HG02938 (cell line): ENCODE measurements around the gene CD59.
"Not testable (repeated sequence)": the region's sequence is repeated elsewhere in the genome, so short reads cannot be mapped to it uniquely, and the experiment has no call there.

Experiments
- ATAC-seq: cut with Tn5 transposase; IDR thresholded peaks from one replicate; pipeline ENCODE4 v1.9.1; 2021; ENCODE audit warnings: mild to moderate bottlenecking, moderate library complexity; ENCODE audit not compliant: unreplicated experiment

The CD59 gene

DNA sequence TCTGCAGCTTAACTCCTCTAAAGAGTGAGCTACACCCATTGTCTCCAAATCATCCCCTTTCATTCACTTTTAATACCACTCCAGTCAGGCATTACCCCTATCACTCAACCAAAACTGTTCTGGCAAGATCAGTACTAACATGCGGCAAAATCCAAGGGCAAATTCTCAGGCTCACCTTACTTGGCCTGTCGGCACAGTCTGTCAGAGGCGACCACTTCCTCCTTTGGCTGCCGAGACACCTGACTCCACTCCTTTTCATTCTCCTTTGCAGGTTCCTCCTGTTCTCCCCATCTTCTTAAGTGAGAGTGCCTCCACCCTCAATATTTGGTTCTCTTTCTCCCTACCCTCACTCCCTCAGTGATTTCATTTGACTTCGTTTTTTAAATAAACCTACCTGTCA, 39.8 kb downstream of the CD59 start:
- no peak for ATAC-seq

DNA sequence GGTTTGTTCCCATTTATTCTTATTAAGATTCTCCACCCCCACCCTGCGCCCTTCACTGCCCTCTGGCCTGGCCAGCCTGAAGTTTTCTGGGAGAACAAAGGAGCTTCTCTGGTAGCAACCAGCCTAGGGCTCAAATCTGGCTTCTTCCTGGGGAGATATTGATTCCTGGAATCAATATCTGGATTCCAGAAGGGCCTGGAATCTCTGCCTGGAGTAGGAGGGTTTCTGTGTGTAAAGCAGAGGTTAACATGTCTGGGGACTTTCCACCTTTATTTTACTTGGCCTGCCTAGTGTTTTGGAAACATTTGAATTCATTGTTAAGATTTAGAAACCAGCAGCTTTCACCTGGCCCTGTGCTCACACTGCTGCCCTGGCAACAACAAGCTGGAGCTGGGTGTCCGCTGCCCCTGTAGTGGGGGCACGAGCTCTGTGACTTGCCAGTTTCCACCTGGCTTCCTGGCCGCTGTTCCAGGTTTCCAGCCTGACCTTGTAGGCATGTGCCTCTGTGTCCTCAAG, 41.1 kb downstream of the CD59 start:
- no peak for ATAC-seq

DNA sequence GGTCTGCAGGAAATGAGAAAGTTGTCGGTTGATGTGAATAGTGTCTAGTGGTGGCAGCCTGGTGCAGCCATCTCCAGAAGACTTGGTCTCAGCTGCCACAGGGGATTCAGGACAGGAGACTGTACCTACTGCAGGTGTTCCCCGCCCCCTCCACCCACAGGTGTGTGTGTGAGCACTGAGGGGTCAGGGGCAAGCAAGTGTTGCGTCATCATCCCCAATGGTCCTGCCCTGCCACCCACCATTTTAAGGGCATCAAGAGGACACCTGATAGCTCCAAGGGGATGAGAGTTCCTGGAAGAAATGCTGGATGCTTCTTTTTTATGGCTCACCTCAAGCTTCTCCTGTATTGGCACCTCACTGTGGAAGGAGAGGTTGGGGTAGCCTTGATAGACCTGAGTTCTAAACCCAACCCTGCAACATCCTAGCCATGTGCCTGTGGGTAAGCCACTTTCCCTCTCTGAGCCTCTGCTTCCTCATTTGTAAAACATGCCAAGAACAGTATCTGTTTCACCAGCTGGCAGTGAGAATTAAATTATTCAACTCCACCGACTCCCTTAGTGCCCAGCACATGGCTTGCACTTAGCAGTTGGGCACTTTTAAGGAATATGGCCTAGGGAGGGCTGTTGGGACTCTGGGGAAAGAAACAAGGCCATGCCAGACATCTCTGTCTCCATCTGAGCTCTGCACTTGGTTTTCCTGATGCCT, 41.7 kb downstream of the CD59 start:
- no peak for ATAC-seq

DNA sequence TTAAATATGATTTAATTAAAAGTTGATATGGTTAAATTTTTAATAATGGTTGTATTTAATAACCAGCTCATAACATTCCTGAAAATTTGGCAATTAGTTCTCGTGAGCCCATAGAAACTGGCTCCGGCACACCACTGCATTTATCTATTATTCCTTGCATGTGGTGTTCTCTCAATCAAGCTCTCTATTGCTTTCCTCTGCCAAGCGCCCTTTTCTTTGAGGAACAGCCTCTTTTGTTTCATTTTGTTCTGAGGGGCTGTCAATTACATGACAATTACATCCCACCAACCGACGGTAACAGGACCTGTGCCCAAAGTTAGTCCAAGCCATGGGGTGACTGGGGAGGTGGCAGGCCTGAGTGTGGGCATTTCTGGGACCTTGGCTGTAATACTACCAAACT, 43.7 kb downstream of the CD59 start:
- no peak for ATAC-seq

DNA sequence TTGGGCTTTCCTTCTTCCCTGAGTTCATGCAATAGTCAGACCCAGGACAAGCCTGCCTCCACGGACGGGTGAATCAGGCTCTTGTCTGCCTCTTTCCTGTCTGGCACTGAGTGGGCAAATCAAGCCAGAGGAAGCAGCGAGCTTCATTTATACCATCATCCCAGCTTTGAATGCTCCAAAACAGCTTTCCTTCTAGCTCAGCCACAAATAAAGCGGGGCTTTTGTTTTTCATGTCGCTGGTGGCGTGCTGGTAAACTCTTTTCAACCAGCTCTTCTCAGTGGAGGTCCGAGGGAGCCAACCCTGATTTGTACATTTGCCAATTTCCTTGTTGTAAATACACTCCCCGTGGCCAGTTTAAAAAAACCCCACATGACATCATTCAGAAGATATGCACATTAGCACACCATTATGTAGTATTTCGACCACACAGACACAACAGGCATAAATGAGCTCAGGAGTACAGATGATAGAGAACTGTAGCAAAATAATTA, 44.2 kb downstream of the CD59 start:
- ATAC-seq, result no peak

DNA sequence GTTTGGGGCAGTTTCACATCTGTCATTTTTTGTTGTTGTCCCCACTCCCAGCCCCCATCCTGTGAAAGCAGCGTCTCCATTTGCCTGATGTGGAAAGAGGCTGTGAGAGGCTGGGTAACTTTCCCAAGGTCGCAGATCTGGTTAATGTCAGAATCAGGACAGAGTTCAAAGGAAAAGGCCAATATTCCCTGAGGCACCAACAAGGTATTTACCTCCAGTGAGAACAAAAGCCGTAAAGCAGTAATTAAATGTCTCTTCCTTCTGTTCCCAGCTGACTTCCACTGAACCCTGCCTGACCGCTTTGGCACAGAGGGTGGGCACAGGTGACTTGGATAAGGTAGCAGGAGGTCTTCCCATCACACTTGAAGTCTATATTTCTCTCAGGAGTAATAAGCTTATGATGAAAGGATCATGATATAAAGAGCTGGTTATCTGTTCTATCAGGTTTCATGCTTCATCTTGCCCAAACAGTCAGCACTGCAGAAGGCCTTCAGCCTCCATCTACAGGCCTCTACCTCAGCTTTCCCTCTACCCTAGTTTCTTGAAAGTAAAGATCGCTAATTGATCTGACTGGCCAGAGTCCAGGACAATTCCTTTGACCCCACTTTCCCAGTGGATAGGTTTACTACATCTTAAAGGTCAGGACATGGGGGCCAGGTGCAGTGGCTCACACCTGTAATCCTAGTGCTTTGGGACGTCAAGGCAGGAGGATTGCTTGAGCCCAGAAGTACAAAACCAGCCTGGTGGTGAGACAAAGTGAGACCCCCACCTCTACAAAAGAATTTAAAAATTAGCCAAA, 45.0 kb downstream of the CD59 start:
- no peak for ATAC-seq

DNA sequence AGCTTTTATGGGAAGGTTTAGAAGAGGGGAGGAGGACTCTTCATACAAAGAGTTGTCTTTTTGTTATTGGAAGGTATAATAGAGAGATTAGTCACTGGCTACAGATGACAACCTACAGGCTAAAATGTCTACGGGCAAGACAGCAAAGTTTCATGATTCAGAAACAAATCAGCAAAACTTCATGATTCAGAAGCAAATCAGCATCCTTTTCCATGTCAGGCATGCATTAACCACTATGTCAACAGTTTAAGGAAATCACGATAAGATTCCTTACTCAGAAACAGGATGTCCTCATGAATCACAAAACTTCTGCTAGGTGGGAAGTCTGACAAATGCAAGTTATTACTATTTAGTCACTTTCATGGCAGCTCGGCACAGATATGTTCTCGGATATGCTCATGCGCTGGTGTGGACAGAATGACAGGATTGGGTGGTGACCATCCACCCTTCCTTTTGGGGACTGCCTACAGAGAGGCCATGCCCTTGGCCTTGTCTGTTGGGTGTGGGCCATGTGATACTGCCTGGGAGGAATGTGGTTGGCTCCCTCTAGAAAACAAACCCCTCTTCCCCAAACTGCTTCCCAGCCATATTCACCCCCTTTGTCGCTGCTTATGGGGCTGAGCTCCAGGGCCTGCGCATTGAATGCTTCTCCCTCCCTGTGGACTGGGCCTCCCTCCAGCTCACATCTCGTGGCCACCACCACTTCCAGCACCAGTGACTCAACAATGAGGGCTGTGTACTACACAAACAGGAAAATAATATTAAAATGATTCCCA, 45.7 kb downstream of the CD59 start:
- ATAC-seq, result no peak

DNA sequence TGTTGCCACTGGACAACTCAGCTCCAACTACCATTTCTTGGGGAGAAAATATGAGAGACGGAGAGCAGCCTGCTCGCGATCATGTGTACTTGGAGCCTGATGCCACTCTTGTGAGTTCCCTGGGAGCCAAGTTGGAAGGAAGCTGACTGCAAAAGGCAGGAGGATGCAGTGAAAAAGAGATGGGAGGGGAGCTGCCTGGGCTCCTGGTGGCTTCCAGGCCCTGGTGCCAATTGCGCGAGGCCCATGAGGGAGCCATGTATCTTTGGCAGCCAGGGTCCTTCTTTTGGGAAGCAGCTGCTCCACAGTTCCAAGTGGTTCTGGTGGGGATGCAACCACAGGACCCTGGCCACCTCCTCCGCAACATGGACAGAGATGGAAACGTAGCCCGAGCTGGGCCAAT, 46.7 kb downstream of the CD59 start:
- ATAC-seq, result no peak

DNA sequence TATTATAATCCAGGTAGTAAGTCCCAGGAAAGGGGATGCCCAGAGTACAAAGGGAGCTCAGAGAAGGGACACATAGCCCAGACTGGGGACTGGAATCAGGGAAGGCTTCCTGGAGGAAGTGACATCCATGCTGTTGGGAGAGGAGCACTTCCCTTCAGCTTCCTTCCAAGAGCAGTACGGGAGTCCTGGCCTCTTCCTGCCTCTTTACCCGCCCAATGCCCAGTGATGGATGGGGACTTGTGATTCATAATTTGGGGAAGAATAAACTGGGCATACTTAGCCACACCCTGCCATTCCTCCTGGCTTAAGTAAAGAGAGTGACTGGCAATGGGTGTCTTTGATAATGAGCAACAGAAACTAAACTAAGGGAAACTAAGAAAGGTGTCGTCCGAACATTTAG, 47.1 kb downstream of the CD59 start:
- no peak for ATAC-seq

DNA sequence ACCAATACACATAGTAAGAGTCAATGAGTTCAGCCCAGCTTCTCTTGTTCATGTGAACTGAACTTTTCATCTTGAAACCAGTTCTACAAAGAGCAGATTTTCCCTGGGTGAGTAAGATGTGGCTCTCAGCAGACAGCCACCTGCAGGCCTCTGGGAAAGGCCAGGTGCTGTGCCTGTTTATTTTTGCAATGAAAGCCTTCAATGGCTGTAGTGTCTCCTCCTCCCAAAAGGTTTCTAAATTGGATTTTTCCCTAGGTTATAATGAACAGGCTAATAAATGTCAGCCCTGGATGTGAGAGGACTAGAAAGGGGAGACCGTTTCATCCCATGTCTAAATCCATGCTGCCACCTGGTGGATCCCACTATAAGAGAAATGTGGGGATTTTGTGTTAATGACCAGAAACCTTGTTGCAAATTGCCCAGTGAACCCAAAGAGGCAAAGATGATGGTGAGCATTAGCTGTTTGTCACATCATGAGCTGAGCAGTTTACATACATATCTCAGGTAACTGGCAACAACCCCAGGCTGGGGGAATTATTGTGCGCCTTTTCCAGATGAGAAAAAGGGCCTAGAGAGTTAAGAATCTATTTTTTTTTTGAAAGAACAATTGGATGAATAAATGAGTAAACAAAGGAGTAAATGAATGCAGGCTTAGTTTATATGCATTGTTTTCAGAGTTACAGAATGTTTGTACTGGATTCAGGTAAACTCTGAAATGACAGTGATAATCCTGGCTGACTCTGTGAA, 48.3 kb downstream of the CD59 start:
- no peak for ATAC-seq

DNA sequence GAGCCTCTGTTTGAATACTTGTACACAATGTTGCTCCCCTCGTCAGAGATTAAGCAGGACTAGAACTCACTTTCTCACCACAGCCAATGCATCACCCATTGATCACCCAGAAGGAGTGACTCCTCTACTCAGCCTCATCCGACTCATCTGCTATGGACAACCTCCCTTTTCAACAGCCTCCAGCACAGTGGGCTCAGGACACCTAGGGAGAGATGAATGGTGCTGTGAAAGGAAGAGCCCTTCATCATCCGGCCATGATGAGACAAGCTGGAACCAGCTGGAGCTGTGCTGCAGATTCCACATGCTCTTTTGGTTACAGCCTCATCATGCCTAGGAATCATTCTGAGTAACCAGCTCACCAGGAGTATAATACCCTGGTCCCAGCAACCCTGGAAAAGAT, 51.1 kb downstream of the CD59 start:
- no peak for ATAC-seq

DNA sequence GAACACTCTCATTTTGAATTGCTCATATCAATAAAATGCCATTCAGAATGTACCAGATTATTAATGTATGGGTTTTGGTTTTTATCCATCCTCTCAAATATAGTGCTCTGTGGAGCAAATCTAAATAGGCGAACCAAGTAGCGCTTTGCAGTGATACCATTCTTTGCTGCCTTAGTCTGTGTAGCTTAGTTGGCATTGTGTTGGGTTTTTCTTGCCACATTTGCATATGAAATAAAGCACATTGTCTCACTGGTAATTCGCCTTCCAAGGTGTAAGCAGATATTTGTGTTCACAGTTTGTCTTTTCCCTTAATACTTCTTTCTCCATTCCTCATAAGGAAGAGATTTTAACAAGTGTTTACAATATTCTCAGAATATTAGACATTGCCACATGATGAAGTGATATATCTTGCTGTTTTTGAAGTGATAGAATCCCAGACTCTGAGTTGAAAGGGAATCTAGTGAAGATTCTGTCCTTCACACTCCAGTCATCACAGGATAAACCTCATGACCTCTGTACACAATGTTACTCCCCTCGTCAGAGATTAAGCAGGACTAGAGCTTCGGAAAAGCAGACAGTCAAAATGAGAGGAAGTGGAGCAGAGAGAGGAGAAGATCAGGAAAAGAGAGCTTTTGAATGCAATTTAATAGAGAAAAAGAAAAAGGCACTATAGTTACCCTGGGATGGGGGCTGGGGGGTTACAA, 52.1 kb downstream of the CD59 start:
- ATAC-seq, result no peak

DNA sequence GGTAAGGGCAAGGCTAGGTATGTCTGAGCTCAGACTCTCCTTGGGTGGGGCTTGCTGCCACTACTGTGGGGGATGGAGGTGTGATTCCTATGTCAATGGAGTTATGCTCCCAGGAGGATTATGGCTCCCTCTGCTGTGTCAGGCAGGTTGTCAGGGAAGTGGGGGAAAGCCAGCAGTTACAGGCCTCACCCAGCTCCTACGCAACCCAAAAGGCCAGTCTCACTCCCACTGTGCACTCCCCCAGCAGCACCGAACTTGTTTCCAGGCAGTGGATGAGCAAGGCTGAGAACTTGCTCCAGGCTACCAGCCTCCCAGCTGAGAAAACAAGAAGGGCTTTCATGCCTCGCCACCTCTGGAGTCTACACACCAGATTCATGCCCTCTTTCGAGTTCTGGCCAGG, 53.8 kb downstream of the CD59 start:
- ATAC-seq, result no peak

DNA sequence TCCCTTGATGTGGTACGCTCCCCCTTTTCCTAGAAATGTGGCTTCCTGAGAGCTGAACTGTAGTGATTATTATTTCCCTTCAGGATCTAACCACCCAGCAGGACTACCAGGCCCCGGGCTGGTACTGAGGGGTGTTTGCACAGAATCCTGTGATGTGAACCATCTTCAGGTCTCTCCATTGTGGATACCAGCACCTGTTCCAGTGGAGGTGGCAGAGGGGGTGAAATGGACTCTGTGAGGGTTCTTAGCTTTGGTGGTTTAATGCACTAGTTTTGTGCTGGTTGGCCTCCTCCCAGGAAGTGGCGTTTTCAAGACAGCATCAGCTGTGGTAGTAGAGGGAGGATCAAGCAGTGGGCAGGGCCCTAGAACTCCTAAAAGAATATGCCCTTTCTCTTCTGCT, 54.2 kb downstream of the CD59 start:
- ATAC-seq, result no peak

DNA sequence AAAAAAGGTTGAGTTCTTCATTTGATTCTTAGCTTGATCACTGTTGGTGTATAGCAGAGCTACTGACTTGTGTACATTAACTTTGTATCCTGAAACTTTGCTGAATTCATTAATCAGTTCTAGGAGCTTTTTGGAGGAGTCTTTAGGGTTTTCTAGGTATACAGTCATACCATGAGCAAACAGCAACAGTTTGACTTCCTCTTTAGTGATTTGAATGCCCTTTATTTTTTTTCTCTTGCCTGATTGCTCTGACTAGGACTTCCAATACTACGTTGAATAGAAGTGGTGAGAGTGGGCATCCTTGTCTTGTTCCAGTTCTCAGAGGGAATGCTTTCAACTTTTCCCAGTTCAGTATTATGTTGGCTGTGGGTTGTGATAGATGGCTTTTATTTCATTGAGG, 57.6 kb downstream of the CD59 start:
- ATAC-seq, result not testable (repeated sequence)

DNA sequence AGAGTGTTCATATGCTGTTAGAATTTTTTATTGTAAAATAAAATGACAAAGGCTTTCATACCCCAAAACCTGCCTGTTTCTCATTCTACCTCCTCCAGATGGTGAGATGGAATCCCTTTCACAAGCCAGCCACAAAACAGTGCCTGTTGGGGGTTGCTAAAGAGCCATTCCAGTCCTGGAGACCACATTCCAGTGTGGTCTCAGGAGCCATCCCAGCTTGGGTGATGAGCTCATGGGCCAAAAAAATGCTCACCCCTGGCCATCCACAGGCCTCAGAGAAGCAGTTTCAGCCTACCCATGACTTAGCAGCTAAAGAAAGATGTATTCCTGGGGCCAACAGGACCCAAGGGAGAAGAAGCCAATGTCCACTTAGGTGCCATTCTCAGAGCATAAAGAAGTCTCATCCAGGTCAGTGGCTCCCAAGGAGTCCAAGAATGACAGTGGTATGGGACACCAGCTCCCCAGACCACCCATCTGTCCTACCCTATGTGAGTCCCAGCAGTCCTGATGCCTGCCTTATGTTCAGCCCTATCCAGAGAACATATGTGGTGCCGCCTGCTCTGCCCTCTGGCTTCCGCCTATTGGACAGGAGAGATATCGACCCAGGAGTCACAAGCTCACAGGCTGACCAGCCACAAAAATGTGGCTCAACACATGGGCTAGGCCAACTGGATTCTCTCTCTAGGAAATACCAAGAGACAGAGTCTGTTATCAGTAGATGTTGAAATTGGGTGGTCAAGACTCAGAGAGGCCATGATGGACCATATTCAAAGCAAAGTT, 62.0 kb downstream of the CD59 start:
- no peak for ATAC-seq

DNA sequence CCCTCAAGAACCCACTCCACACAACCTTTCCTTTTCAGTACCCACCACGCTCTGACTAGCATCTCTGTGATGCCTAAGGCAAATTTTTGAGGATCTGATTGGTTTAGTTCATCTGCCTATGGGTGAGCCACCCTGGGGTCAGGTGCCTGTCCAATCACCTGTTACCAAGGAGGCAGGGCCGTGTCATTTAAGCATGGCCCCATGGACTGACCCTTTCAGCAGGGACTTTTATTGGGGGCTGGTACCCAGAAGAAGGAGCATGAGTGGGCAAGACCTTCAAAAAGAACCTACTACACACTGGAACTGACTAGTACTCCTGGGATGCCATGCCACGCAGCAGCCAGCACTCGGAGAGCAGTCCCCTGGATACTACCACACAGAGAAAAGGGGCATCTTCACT, 64.0 kb downstream of the CD59 start:
- no peak for ATAC-seq

DNA sequence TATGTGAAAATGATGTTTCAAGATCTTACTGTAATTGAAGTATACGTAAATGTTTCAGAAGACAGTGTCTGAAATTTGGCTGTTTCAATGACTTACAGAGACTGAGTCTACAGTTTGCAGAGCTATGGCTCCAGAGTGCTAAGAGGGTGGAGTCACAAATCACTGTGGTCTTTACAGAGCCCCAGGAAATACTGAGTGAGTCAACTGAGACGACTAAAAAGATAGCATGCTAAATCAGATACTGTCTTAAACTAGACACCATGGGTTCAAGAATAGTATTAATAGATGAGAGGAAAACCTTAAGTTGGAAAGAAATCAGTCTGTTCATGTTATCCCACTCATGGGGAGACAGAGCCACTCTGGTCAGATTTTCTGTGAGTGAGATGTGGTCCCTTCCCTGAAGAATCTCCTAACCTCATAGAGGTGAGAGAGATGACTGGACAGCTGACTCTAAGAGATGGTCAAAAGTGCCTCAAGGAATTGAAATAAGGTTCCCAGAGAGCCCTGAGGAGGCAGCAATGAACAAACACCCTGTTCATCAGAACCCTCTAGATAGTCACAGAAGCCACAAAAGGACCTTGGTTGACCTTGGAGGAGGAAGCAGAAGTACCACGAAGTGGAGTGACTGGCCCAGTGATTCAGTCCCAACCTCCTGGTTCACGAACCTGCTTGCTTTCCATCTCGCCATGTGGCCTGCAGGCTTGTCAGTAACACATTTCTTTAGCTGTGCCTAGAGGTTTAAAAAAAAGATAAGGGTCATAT, 65.8 kb downstream of the CD59 start:
- no peak for ATAC-seq
